Measurements from ENCODE around the gene MYMX.

DNA sequence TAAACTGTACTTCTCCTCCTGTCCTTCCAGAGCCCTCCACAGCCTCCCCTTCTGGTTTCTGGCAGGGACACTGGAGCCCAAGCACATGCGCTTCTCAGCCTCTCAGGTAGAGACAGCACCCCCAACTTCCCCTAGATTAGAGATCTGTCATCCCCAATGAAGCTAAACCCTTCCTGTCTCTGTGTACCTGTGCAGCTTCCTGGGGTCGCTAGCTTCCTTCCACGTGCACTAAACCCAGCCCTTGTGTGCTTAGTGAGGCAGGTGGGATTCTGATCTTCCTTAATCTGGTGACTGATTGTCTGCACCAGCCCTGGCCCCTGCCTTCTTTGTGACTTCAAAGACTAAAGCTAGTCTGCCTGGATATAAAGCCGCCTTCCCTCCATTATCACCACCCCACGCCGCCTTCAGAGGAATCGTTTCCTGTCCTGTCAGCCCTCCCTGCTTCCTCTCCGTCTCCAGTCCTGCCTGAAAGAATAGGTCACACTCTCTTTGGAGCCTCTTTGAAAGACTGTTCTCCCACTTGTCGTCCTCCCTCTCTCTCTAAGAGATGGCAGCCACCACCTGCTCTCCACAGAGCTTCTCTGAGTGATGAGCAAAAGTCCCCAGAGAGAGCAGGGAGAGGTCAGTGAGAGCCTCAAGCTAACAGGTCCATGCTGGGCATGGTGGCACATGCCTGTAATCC, 30.6 kb upstream of the MYMX start:
- TF ChIP-seq, protein P1, sequence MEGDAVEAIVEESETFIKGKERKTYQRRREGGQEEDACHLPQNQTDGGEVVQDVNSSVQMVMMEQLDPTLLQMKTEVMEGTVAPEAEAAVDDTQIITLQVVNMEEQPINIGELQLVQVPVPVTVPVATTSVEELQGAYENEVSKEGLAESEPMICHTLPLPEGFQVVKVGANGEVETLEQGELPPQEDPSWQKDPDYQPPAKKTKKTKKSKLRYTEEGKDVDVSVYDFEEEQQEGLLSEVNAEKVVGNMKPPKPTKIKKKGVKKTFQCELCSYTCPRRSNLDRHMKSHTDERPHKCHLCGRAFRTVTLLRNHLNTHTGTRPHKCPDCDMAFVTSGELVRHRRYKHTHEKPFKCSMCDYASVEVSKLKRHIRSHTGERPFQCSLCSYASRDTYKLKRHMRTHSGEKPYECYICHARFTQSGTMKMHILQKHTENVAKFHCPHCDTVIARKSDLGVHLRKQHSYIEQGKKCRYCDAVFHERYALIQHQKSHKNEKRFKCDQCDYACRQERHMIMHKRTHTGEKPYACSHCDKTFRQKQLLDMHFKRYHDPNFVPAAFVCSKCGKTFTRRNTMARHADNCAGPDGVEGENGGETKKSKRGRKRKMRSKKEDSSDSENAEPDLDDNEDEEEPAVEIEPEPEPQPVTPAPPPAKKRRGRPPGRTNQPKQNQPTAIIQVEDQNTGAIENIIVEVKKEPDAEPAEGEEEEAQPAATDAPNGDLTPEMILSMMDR (IDR thresholded peaks at IDR 0.05; ENCODE audit: low read depth, low read length), result no peak
- TF ChIP-seq EZH2phosphoT487 (IDR thresholded peaks at IDR 0.05; ENCODE audit: low read depth), result no peak
